Measurements from ENCODE around the gene LRIG1. TPM values are rescaled to one million over a fixed set of nuclear protein-coding genes. Genes with fewer than 3 reads are reported as not detected.

The LRIG1 gene
- total RNA-seq, 1 donor from 2014 or later, result 10.9 TPM

GRCh38 chr3:66381626-66382025, 119.2 kb downstream of the LRIG1 start:
- ATAC-seq, result no peak

- no peak for ATAC-seq
These were observed 120.5 kb downstream of the LRIG1 start for GRCh38 chr3:66380200-66380932.

- no peak for ATAC-seq
These were observed 121.3 kb downstream of the LRIG1 start for GRCh38 chr3:66379565-66379964.

GRCh38 chr3:66378256-66378655, 122.6 kb downstream of the LRIG1 start:
- ATAC-seq, result no peak

- no peak for ATAC-seq
These were observed 123.0 kb downstream of the LRIG1 start for GRCh38 chr3:66377800-66378199.

- ATAC-seq, result no peak
These were observed 124.3 kb downstream of the LRIG1 start for GRCh38 chr3:66376568-66376967.

GRCh38 chr3:66372681-66373350, 128.0 kb downstream of the LRIG1 start:
- ATAC-seq, result no peak

GRCh38 chr3:66371432-66371831, 129.4 kb downstream of the LRIG1 start:
- ATAC-seq, result no peak

- ATAC-seq, result no peak
These were observed 130.6 kb downstream of the LRIG1 start for GRCh38 chr3:66370179-66370578.

GRCh38 chr3:66367979-66368378, 132.8 kb downstream of the LRIG1 start:
- no peak for ATAC-seq

GRCh38 chr3:66366747-66367146, 134.1 kb downstream of the LRIG1 start:
- no peak for ATAC-seq

- ATAC-seq, result no peak
These were observed 135.7 kb downstream of the LRIG1 start for GRCh38 chr3:66365080-66365479.

- ATAC-seq, result no peak
These were observed 137.7 kb downstream of the LRIG1 start for GRCh38 chr3:66363148-66363547.

- ATAC-seq, result no peak
These were observed 138.3 kb downstream of the LRIG1 start for GRCh38 chr3:66362541-66362941.

- no peak for ATAC-seq
These were observed 139.5 kb downstream of the LRIG1 start for GRCh38 chr3:66361356-66361755.

GRCh38 chr3:66355997-66356396, 144.8 kb downstream of the LRIG1 start:
- no peak for ATAC-seq

- no peak for ATAC-seq
These were observed 145.4 kb downstream of the LRIG1 start for GRCh38 chr3:66355394-66355793.

GRCh38 chr3:66354001-66354400, 146.8 kb downstream of the LRIG1 start:
- no peak for ATAC-seq

GRCh38 chr3:66353530-66353929, 147.3 kb downstream of the LRIG1 start:
- ATAC-seq, result no peak

GRCh38 chr3:66353039-66353438, 147.8 kb downstream of the LRIG1 start:
- ATAC-seq, result no peak

- no peak for ATAC-seq
These were observed 150.2 kb downstream of the LRIG1 start for GRCh38 chr3:66350601-66351000.

GRCh38 chr3:66348704-66349103, 152.1 kb downstream of the LRIG1 start:
- no peak for ATAC-seq

- no peak for ATAC-seq
These were observed 155.8 kb downstream of the LRIG1 start for GRCh38 chr3:66344848-66345578.

GRCh38 chr3:66344391-66344811, 156.4 kb downstream of the LRIG1 start:
- no peak for ATAC-seq
